Neural progenitor cell (in vitro differentiated cells): ENCODE measurements around the gene FFAR3. TPM values are rescaled to one million over a fixed set of nuclear protein-coding genes. Genes with fewer than 3 reads are reported as not detected.

Experiments used
- DNase-seq: peaks from one replicate; pipeline ENCODE4 v3.0.0-alpha.2; 2016; ENCODE audit warnings: low spot score
- H2AFZ ChIP-seq: fragments of 200-600 bp; sonication (generic); replicated peaks from 2 replicates; pipeline ENCODE4 v1.6.1; 2016; ENCODE audit warnings: antibody characterized with exemption
- H3F3A ChIP-seq: fragments of 200-600 bp; sonication (generic); 2 replicates; pipeline ENCODE4 v1.6.1; 2016; ENCODE audit warnings: antibody characterized with exemption, low read depth
- H3K27ac ChIP-seq: fragments of 200-600 bp; sonication (generic); 2 replicates; pipeline ENCODE4 v1.5.1; 2016; ENCODE audit warnings: mild to moderate bottlenecking
- H3K27me3 ChIP-seq: fragments of 200-600 bp; sonication (generic); 2 replicates; pipeline ENCODE4 v1.6.1; 2016; ENCODE audit warnings: mild to moderate bottlenecking, moderate library complexity
- H3K36me3 ChIP-seq: fragments of 200-600 bp; sonication (generic); 2 replicates; pipeline ENCODE4 v1.5.1; 2016
- H3K4me1 ChIP-seq: fragments of 200-600 bp; sonication (generic); 2 replicates; pipeline ENCODE4 v1.6.1; 2016; ENCODE audit warnings: mixed run types
- H3K4me2 ChIP-seq: fragments of 200-600 bp; sonication (generic); 2 replicates; pipeline ENCODE4 v1.6.1; 2016
- H3K4me3 ChIP-seq: fragments of 200-600 bp; sonication (generic); 2 replicates; pipeline ENCODE4 v1.5.1; 2016
- H3K79me2 ChIP-seq: fragments of 200-600 bp; sonication (generic); 2 replicates; pipeline ENCODE4 v1.6.1; 2016; ENCODE audit warnings: low read depth
- H3K9ac ChIP-seq: fragments of 200-600 bp; sonication (generic); 2 replicates; pipeline ENCODE4 v1.6.1; 2016
- H3K9me3 ChIP-seq: fragments of 200-600 bp; sonication (generic); 2 replicates; pipeline ENCODE4 v1.5.1; 2016; ENCODE audit warnings: low read depth
- H4K20me1 ChIP-seq: fragments of 200-600 bp; sonication (generic); 2 replicates; pipeline ENCODE4 v1.6.1; 2016; ENCODE audit warnings: low read depth
- H3K27ac Mint-ChIP-seq: 3 replicates; pipeline ENCODE4 v1.8.0; 2021; ENCODE audit warnings: mixed read lengths
- H3K27me3 Mint-ChIP-seq: 2 replicates; pipeline ENCODE4 v1.8.0; 2022; ENCODE audit warnings: low read depth, mild to moderate bottlenecking, inconsistent platforms, moderate library complexity, mixed read lengths; ENCODE audit not compliant: insufficient read depth
- H3K36me3 Mint-ChIP-seq: 3 replicates; pipeline ENCODE4 v1.8.0; 2021; ENCODE audit warnings: mixed read lengths
- H3K4me1 Mint-ChIP-seq: 3 replicates; pipeline ENCODE4 v1.8.0; 2021; ENCODE audit warnings: mixed read lengths
- H3K4me3 Mint-ChIP-seq: 3 replicates; pipeline ENCODE4 v1.8.0; 2021; ENCODE audit warnings: mild to moderate bottlenecking, moderate library complexity, mixed read lengths
- H3K9me3 Mint-ChIP-seq: 3 replicates; pipeline ENCODE4 v1.8.0; 2020; ENCODE audit warnings: mixed read lengths
- CTCF ChIP-seq: fragments of 200-600 bp; sonication (generic); IDR thresholded peaks from 2 replicates; pipeline ENCODE4 v1.5.1; 2017; ENCODE audit warnings: antibody characterized with exemption, mild to moderate bottlenecking
- EZH2 ChIP-seq: fragments of 200-600 bp; sonication (generic); IDR thresholded peaks from 2 replicates; pipeline ENCODE4 v1.6.1; 2017; ENCODE audit warnings: antibody characterized with exemption, mild to moderate bottlenecking, moderate library complexity
- EZH2phosphoT487 ChIP-seq: fragments of 200-600 bp; sonication (generic); IDR thresholded peaks from 2 replicates; pipeline ENCODE4 v1.6.1; 2017; ENCODE audit warnings: antibody characterized with exemption
- total RNA-seq: library from RNA; depleted of rRNA; stranded (reverse); fragments of >200 nt; gene quantifications from 2 replicates; pipeline ENCODE4 v1.2.3, GENCODE V29; 2015; ENCODE audit warnings: low replicate concordance

Gene FFAR3
- total RNA-seq, 1 donor from 2014 or later, result not detected

GRCh38 chr19:35322014-35322413 is 36.2 kb upstream of the FFAR3 start:
- Histone ChIP-seq H3K9me3 (no peaks in the 10 kb centered on the region), H2AFZ (no peak overlapping the region), H3K9ac (no peak overlapping the region), H3K4me1 (no peaks in the 10 kb centered on the region), H3F3A (no peaks in the 10 kb centered on the region), H3K4me3 (no peak overlapping the region), H3K79me2 (no peaks in the 10 kb centered on the region), H4K20me1 (no peaks in the 10 kb centered on the region), H3K36me3 (no peaks in the 10 kb centered on the region), H3K27me3 (no peaks in the 10 kb centered on the region), H3K27ac (no peak overlapping the region), H3K4me2 (no peak overlapping the region)
- Mint-ChIP-seq H3K36me3 (no peaks in the 10 kb centered on the region), H3K4me1 (peaks cover 3% of the 10 kb centered on the region), H3K4me3 (no peak overlapping the region), H3K9me3 (no peaks in the 10 kb centered on the region), H3K27me3 (peaks cover 2% of the 10 kb centered on the region), H3K27ac (no peak overlapping the region)
- no peak for TF ChIP-seq EZH2
- no peak for TF ChIP-seq EZH2phosphoT487
- no peak for TF ChIP-seq CTCF
- no peak for DNase-seq

GRCh38 chr19:35327642-35328041 is 30.6 kb upstream of the FFAR3 start:
- no peaks in the 10 kb centered on the region for H4K20me1 ChIP-seq
- no peak overlapping the region for H3K4me3 ChIP-seq
- H3K4me1 ChIP-seq, result no peaks in the 10 kb centered on the region
- peak; percentile 42 for DNase-seq
- no peak overlapping the region for H3K27ac Mint-ChIP-seq
- H2AFZ ChIP-seq, result no peak overlapping the region
- no peak overlapping the region for H3K9ac ChIP-seq
- no peaks in the 10 kb centered on the region for H3K9me3 Mint-ChIP-seq
- no peaks in the 10 kb centered on the region for H3K27me3 ChIP-seq
- H3K4me3 Mint-ChIP-seq, result no peak overlapping the region
- H3K36me3 Mint-ChIP-seq, result no peaks in the 10 kb centered on the region
- no peaks in the 10 kb centered on the region for H3K36me3 ChIP-seq
- no peaks in the 10 kb centered on the region for H3K4me1 Mint-ChIP-seq
- no peaks in the 10 kb centered on the region for H3K79me2 ChIP-seq
- no peak overlapping the region for H3K27ac ChIP-seq
- H3F3A ChIP-seq, result no peaks in the 10 kb centered on the region
- TF ChIP-seq EZH2 (no peak), CTCF (peak; percentile 54), EZH2phosphoT487 (no peak)
- no peak overlapping the region for H3K4me2 ChIP-seq
- no peaks in the 10 kb centered on the region for H3K9me3 ChIP-seq
- H3K27me3 Mint-ChIP-seq, result no peaks in the 10 kb centered on the region

DNA sequence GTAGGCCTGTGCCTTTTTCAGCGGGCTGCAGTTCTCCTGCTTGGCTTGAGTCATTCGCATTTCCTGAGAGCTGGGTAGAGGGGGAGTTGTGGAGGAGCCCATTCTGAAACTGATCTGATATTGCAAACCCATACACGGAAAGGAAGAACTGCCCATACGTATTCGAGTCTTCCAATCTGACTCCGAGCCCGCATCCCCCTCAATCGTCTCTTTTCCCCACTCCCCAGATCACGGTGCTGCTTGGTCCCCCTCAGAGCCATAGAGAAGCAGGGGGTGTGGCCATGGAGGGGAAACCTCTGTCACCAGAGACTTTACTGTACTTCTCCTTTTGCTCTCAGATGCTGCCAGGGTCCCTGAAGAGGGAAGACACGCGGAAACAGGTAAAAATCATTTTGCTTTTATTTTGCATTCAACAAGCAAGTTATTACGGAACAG is 29.4 kb upstream of the FFAR3 start, which contains the start of gene CD22:
TSS of gene CD22 (plus strand) at position 337 of the 435 bp plus-strand sequence. CDS start 2,854 bp downstream, outside the sequence.
- Histone ChIP-seq H3F3A (no peaks in the 10 kb centered on the region), H3K9me3 (no peaks in the 10 kb centered on the region), H3K9ac (no peak within 1 kb of the TSS), H4K20me1 (no peaks in the 10 kb centered on the region), H3K27ac (no peak within 1 kb of the TSS), H3K79me2 (no peaks in the 10 kb centered on the region), H3K4me3 (no peak within 1 kb of the TSS), H3K36me3 (no peaks in the 10 kb centered on the region), H3K4me2 (no peak within 1 kb of the TSS), H2AFZ (no peak within 1 kb of the TSS), H3K4me1 (no peaks in the 10 kb centered on the region), H3K27me3 (no peaks in the 10 kb centered on the region)
- TF ChIP-seq EZH2, result no peak
- Mint-ChIP-seq H3K4me3 (no peak within 1 kb of the TSS), H3K4me1 (no peaks in the 10 kb centered on the region), H3K36me3 (no peaks in the 10 kb centered on the region), H3K9me3 (no peaks in the 10 kb centered on the region), H3K27me3 (no peaks in the 10 kb centered on the region), H3K27ac (no peak within 1 kb of the TSS)
- no peak for DNase-seq

DNA sequence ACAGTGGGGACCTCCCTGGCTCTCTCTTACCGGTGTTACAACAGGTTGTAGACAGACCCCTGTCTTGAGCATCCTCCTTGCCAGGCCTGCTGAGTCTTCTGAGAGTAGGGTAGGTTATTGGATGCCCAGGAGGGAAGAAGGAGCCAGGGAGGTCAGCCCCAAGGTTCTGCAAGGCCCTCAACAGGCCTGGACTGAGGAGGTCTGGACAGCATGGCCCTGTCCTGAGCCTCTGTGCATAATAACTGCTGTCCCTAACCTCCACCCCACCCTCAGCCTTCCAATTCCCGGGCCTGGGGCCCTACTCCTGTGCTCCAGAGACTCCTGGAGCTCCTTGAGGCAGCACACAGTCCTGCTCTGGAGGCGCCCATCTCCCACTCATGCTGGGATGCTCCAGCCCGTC is 28.9 kb upstream of the FFAR3 start:
- Histone ChIP-seq H3K9ac (no peak overlapping the region), H3K4me1 (no peaks in the 10 kb centered on the region), H4K20me1 (no peaks in the 10 kb centered on the region), H3K4me2 (no peak overlapping the region), H3K9me3 (no peaks in the 10 kb centered on the region), H3K27me3 (no peaks in the 10 kb centered on the region), H3K27ac (no peak overlapping the region), H3K79me2 (no peaks in the 10 kb centered on the region), H3F3A (no peaks in the 10 kb centered on the region), H2AFZ (no peak overlapping the region), H3K4me3 (no peak overlapping the region), H3K36me3 (no peaks in the 10 kb centered on the region)
- Mint-ChIP-seq H3K4me3 (no peak overlapping the region), H3K27ac (no peak overlapping the region), H3K9me3 (no peaks in the 10 kb centered on the region), H3K27me3 (no peaks in the 10 kb centered on the region), H3K36me3 (no peaks in the 10 kb centered on the region), H3K4me1 (no peaks in the 10 kb centered on the region)
- DNase-seq, result no peak
- TF ChIP-seq EZH2 (no peak), CTCF (no peak), EZH2phosphoT487 (no peak)
